Measurements from ENCODE around the gene TGFB1I1. TPM values are rescaled to one million over a fixed set of nuclear protein-coding genes. Genes with fewer than 3 reads are reported as not detected.
"Not testable (repeated sequence)": the region's sequence is repeated elsewhere in the genome, so short reads cannot be mapped to it uniquely, and the experiment has no call there.

Gene TGFB1I1
- total and polyA plus RNA-seq, 7 donors, result 4.5 to 11.5 (median 8.3) TPM

- Histone ChIP-seq H3K36me3 (ENCODE audit: insufficient read depth in 1 of 2, low read depth in 1 of 2) (no peaks in the 10 kb centered on the region), H3K4me3 (no peak overlapping the region), H3K9me3 (no peaks in the 10 kb centered on the region), H3K4me1 (peaks cover 19% of the 10 kb centered on the region), H3K27ac (peak overlapping the region; percentile 21), H3K27me3 (ENCODE audit: insufficient read depth in 3 of 3, low read length in 2 of 3) (no peaks in the 10 kb centered on the region)
- whole genome bisulfite sequencing, 3 donors, result 64 to 87% (median 72%) methylated on average over 3 of the region's 3 CpGs
- ATAC-seq (no peak), DNase-seq (no peak)
- TF ChIP-seq CTCF (IDR thresholded peaks at IDR 0.05), result no peak
- intact Hi-C loops (cut with DNase I), result no loop called here
These were observed 32.4 kb upstream of the TGFB1I1 start for GRCh38 chr16:31439519-31439918.

- no peak for TF ChIP-seq CTCF (IDR thresholded peaks at IDR 0.05)
- Histone ChIP-seq H3K4me1 (peaks cover 19% of the 10 kb centered on the region), H3K36me3 (ENCODE audit: insufficient read depth in 1 of 2, low read depth in 1 of 2) (no peaks in the 10 kb centered on the region), H3K4me3 (no peak overlapping the region), H3K27me3 (ENCODE audit: insufficient read depth in 3 of 3, low read length in 2 of 3) (no peaks in the 10 kb centered on the region), H3K27ac (peak overlapping the region; percentile 94), H3K9me3 (no peaks in the 10 kb centered on the region)
- DNase-seq, result peak in 1 of 2 donors; percentile 3
- 34 to 48% (median 43%) methylated on average over 4 of the region's 4 CpGs for WGBS, 3 donors
- intact Hi-C loops (cut with DNase I), result loop anchor here (5.0 kb wide), 2 partner anchors 223 to 453 kb away; partner anchors contain the start of genes HSD3B7 (in 1 of the 2) and PYDC1 (in 1 of the 2)
- ATAC-seq, result no peak
These were observed 31.3 kb upstream of the TGFB1I1 start for GRCh38 chr16:31440516-31441184.

GRCh38 chr16:31441956-31442355 lies 30.0 kb upstream of the TGFB1I1 start:
- Histone ChIP-seq H3K9me3 (no peaks in the 10 kb centered on the region), H3K27me3 (ENCODE audit: insufficient read depth in 3 of 3, low read length in 2 of 3) (no peaks in the 10 kb centered on the region), H3K4me1 (peaks cover 19% of the 10 kb centered on the region), H3K27ac (peak overlapping the region; percentile 94), H3K36me3 (ENCODE audit: insufficient read depth in 1 of 2, low read depth in 1 of 2) (no peaks in the 10 kb centered on the region), H3K4me3 (peak overlapping the region; percentile 87)
- peak in 1 of 2 donors; percentile 52 for DNase-seq
- intact Hi-C loops (cut with DNase I), result loop anchor here (2.0 to 5.0 kb wide), 3 partner anchors 225 to 457 kb away; partner anchors contain the start of genes HSD3B7 (in 2 of the 2) and PYDC1 (in 1 of the 2)
- TF ChIP-seq CTCF (IDR thresholded peaks at IDR 0.05), result no peak
- ATAC-seq, result no peak
- WGBS, 3 donors, result 65 to 69% (median 67%) methylated on average over 22 to 34 of the region's 34 CpGs

- DNase-seq, result peak in 1 of 2 donors; percentile 6
- intact Hi-C loops (cut with DNase I); ATAC-seq; H3K4me3 ChIP-seq; H3K4me1 ChIP-seq; H3K9me3 ChIP-seq; H3K36me3 ChIP-seq (ENCODE audit: insufficient read depth in 1 of 2, low read depth in 1 of 2); H3K27ac ChIP-seq; H3K27me3 ChIP-seq (ENCODE audit: insufficient read depth in 3 of 3, low read length in 2 of 3): not testable (repeated sequence)
- WGBS, 3 donors, result 79 to 80% (median 80%) methylated on average over 6 of the region's 6 CpGs
These were observed 26.0 kb upstream of the TGFB1I1 start for GRCh38 chr16:31445931-31446330.

GRCh38 chr16:31451201-31451600 lies 20.8 kb upstream of the TGFB1I1 start:
- DNase-seq (peak in 1 of 2 donors; percentile 23), ATAC-seq (no peak)
- WGBS, 3 donors, result 81 to 90% (median 83%) methylated on average over 5 of the region's 5 CpGs
- no peak for TF ChIP-seq CTCF (IDR thresholded peaks at IDR 0.05)
- Histone ChIP-seq H3K4me1 (peaks cover 47% of the 10 kb centered on the region), H3K9me3 (no peaks in the 10 kb centered on the region), H3K36me3 (ENCODE audit: insufficient read depth in 1 of 2, low read depth in 1 of 2) (no peaks in the 10 kb centered on the region), H3K27ac (peak overlapping the region; percentile 100), H3K4me3 (no peak overlapping the region), H3K27me3 (ENCODE audit: insufficient read depth in 3 of 3, low read length in 2 of 3) (no peaks in the 10 kb centered on the region)
- intact Hi-C loops (cut with DNase I), result loop anchor here (5.0 to 10.0 kb wide), 2 partner anchors 236 to 344 kb away; partner anchors contain the start of genes BCKDK (in 1 of the 2), PYDC1 (in 1 of the 2) and TRIM72 (in 1 of the 2)

All from psoas muscle (tissue), 8 donors.